T-cell (primary cell): Measurements from ENCODE around the gene DIS3L2. TPM values are rescaled to one million over a fixed set of nuclear protein-coding genes. Genes with fewer than 3 reads are reported as not detected.
"Not testable (repeated sequence)": the region's sequence is repeated elsewhere in the genome, so short reads cannot be mapped to it uniquely, and the experiment has no call there.

ENCODE experiments used
- ATAC-seq, 4 experiments: fragments of 200-7000 bp in 3 of 4; fragments of 150-1000 bp in 1 of 4; cut with Tn5 transposase; replicated peaks in 1 of 4; 1 replicate in 3 of 4; 2 replicates in 1 of 4; pipeline ENCODE4 v1.10.0; 2021; ENCODE audit warnings: moderate library complexity in 3 of 4, mild to moderate bottlenecking in 2 of 4, moderate number of reproducible peaks in 1 of 4
- CTCF ChIA-PET, 2 donors: fragments of 300-600 bp; sonication (Branson Sonifier 250); formaldehyde crosslinking; loops; one replicate each; lab custom pipeline; 2022; ENCODE audit warnings: antibody characterized with exemption in 2 of 2; lab: Charles Lee
- POLR2A ChIA-PET, 2 donors: fragments of 300-600 bp; sonication (Branson Sonifier 250); formaldehyde crosslinking; loops; one replicate each; lab custom pipeline; 2022; ENCODE audit warnings: antibody characterized with exemption in 2 of 2; lab: Charles Lee
- DNase-seq, 35 experiments: peaks; one replicate each; pipeline versions ENCODE4 v3.0.0 to v3.0.0-alpha.2; 2013 to 2023
- H3K27ac ChIP-seq: one replicate; pipeline ENCODE4 v1.5.1; 2013; ENCODE audit warnings: low read length
- H3K27me3 ChIP-seq, 2 experiments: replicated peaks in 1 of 2; 1 replicate in 1 of 2; 2 replicates in 1 of 2; pipeline versions ENCODE4 v1.6.1 to v1.7.0; 2013; ENCODE audit warnings: low read length in 1 of 2, mixed read lengths in 1 of 2; ENCODE audit not compliant: control insufficient read depth in 2 of 2, insufficient read depth in 2 of 2; ENCODE audit errors: extremely low read depth in 1 of 2
- H3K36me3 ChIP-seq, 2 donors: 1 replicate in 1 of 2; 2 replicates in 1 of 2; pipeline versions ENCODE4 v1.6.1 to v1.7.0; 2013; ENCODE audit warnings: low read length in 1 of 2; ENCODE audit not compliant: control insufficient read depth in 2 of 2, insufficient read depth in 1 of 2; ENCODE audit errors: extremely low read depth in 1 of 2
- H3K4me1 ChIP-seq, 2 experiments: 1 replicate in 1 of 2; 2 replicates in 1 of 2; pipeline versions ENCODE4 v1.6.1 to v1.7.0; 2013; ENCODE audit warnings: low read length in 2 of 2, mixed read lengths in 1 of 2; ENCODE audit not compliant: insufficient read depth in 2 of 2, control insufficient read depth in 1 of 2; ENCODE audit errors: extremely low read depth in 1 of 2
- H3K4me3 ChIP-seq, 2 donors: 1 replicate in 1 of 2; 2 replicates in 1 of 2; pipeline versions ENCODE4 v1.5.1 to v1.7.0; 2013; ENCODE audit warnings: mild to moderate bottlenecking in 2 of 2, low read length in 1 of 2, moderate library complexity in 1 of 2; ENCODE audit not compliant: control insufficient read depth in 1 of 2; ENCODE audit errors: extremely low read depth in 1 of 2
- H3K9me3 ChIP-seq: 2 replicates; pipeline ENCODE4 v1.7.0; 2013
- H3K27ac Mint-ChIP-seq, 2 donors: one replicate each; pipeline ENCODE4 v1.8.0; 2020 to 2021; ENCODE audit warnings: mild to moderate bottlenecking in 2 of 2, mixed read lengths in 2 of 2
- H3K27me3 Mint-ChIP-seq, 2 donors: one replicate each; pipeline ENCODE4 v1.8.0; 2021 to 2022; ENCODE audit warnings: mixed read lengths in 2 of 2
- H3K36me3 Mint-ChIP-seq: one replicate; pipeline ENCODE4 v1.8.0; 2021; ENCODE audit warnings: mixed read lengths
- H3K4me1 Mint-ChIP-seq, 3 donors: one replicate each; pipeline ENCODE4 v1.8.0; 2020 to 2022; ENCODE audit warnings: mixed read lengths in 3 of 3, mild to moderate bottlenecking in 1 of 3
- H3K4me3 Mint-ChIP-seq, 3 donors: one replicate each; pipeline ENCODE4 v1.8.0; 2020 to 2022; ENCODE audit warnings: mild to moderate bottlenecking in 3 of 3, mixed read lengths in 3 of 3, moderate library complexity in 3 of 3
- H3K9me3 Mint-ChIP-seq, 3 donors: one replicate each; pipeline ENCODE4 v1.8.0; 2020 to 2022; ENCODE audit warnings: mixed read lengths in 3 of 3
- WGBS: methylation state at CpG from one replicate; pipeline ENCODE4 v1.1.5; 2013; ENCODE audit warnings: missing lambda C conversion rate; ENCODE audit not compliant: insufficient coverage; 5-methylcytosine and 5-hydroxymethylcytosine counted together
- total RNA-seq, 35 experiments: library from RNA in 6 of 35; stranded (reverse) in 6 of 35; fragments of 120-200 nt in 1 of 35; gene quantifications; one replicate each; pipeline versions ENCODE4 v1.2.1 to v1.2.4 and lab custom pipeline; 2013 to 2026

Gene DIS3L2
- total RNA-seq, 5 donors from 2014 or later (not counting 1 experiment from before 2014, with no cell fraction given) = 55.0 to 70.9 (median 61.4) TPM

- H3K4me1 Mint-ChIP-seq = peaks cover 20 to 26% (median 24%) of the 10 kb centered on the region in 3 donors
- H3K27ac Mint-ChIP-seq = no peak overlapping the region
- ChIA-PET POLR2A (no interaction called here), CTCF (no interaction called here)
- no peaks in the 10 kb centered on the region for H3K4me1 ChIP-seq
- peaks cover 3 to 17% (median 7%) of the 10 kb centered on the region in 3 donors for H3K9me3 Mint-ChIP-seq
- no peaks in the 10 kb centered on the region for H3K27me3 Mint-ChIP-seq
- no peaks in the 10 kb centered on the region for H3K27me3 ChIP-seq
- no peak overlapping the region for H3K4me3 ChIP-seq
- H3K4me3 Mint-ChIP-seq = no peak overlapping the region
- H3K9me3 ChIP-seq = no peaks in the 10 kb centered on the region
- peaks cover 98% of the 10 kb centered on the region for H3K36me3 Mint-ChIP-seq
- ATAC-seq = no peak
- H3K36me3 ChIP-seq = peaks cover 0 to 18% of the 10 kb centered on the region in 2 donors
- no peak overlapping the region for H3K27ac ChIP-seq
- 92% methylated on average over 2 of the region's 2 CpGs for WGBS
- DNase-seq = no peak
Observed at GRCh38 chr2:232030229-232030628, 68.7 kb downstream of the DIS3L2 start.

- peaks cover 8 to 26% (median 14%) of the 10 kb centered on the region in 3 donors for H3K9me3 Mint-ChIP-seq
- POLR2A ChIA-PET, ATAC-seq, H3K9me3 ChIP-seq, H3K27ac ChIP-seq, H3K27me3 ChIP-seq, H3K27ac Mint-ChIP-seq, H3K4me3 Mint-ChIP-seq, CTCF ChIA-PET, H3K4me3 ChIP-seq, DNase-seq, H3K36me3 ChIP-seq, H3K27me3 Mint-ChIP-seq: not testable (repeated sequence)
- peaks cover 37 to 41% (median 37%) of the 10 kb centered on the region in 3 donors for H3K4me1 Mint-ChIP-seq
- peaks cover 88% of the 10 kb centered on the region for H3K36me3 Mint-ChIP-seq
- WGBS = 100% methylated on average over 1 of the region's 2 CpGs
- peaks cover 6 to 13% of the 10 kb centered on the region in 2 experiments for H3K4me1 ChIP-seq
Observed at GRCh38 chr2:232035292-232035691, 73.8 kb downstream of the DIS3L2 start.

- CTCF ChIA-PET, H3K4me3 Mint-ChIP-seq, H3K9me3 ChIP-seq, DNase-seq, POLR2A ChIA-PET, H3K27ac ChIP-seq, ATAC-seq, H3K4me3 ChIP-seq, H3K27ac Mint-ChIP-seq, H3K27me3 ChIP-seq, H3K27me3 Mint-ChIP-seq, H3K36me3 ChIP-seq: not testable (repeated sequence)
- Mint-ChIP-seq H3K4me1 (peaks cover 40 to 46% (median 45%) of the 10 kb centered on the region in 3 donors), H3K9me3 (peaks cover 8 to 26% (median 14%) of the 10 kb centered on the region in 3 donors), H3K36me3 (peaks cover 83% of the 10 kb centered on the region)
- H3K4me1 ChIP-seq = peaks cover 6 to 13% of the 10 kb centered on the region in 2 experiments
- 98% methylated on average over 3 of the region's 4 CpGs for WGBS
Observed at GRCh38 chr2:232036876-232037275, 75.4 kb downstream of the DIS3L2 start.

GRCh38 chr2:232038251-232038880 is 76.9 kb downstream of the DIS3L2 start:
- no CpG with 5 or more reads among the region's 1 CpG for WGBS
- ChIA-PET POLR2A (interaction anchor here in 1 of 2 donors (0.5 kb wide), 1 partner anchor 475 kb away, joined by 5 read pairs; no protein-coding TSS in a partner anchor), CTCF (no interaction called here)
- Histone ChIP-seq H3K36me3 (no peaks in the 10 kb centered on the region), H3K27ac (no peak overlapping the region), H3K9me3 (no peaks in the 10 kb centered on the region), H3K4me1 (peaks cover 6 to 13% of the 10 kb centered on the region in 2 experiments), H3K27me3 (no peaks in the 10 kb centered on the region), H3K4me3 (no peak overlapping the region)
- Mint-ChIP-seq H3K4me1 (peaks cover 32 to 35% (median 35%) of the 10 kb centered on the region in 3 donors), H3K27me3 (no peaks in the 10 kb centered on the region), H3K36me3 (peaks cover 77% of the 10 kb centered on the region), H3K9me3 (peaks cover 8 to 22% (median 14%) of the 10 kb centered on the region in 3 donors), H3K27ac (no peak overlapping the region), H3K4me3 (no peak overlapping the region)
- DNase-seq (no peak), ATAC-seq (peak in 1 of 4 experiments; percentile 36)

- no peak for DNase-seq
- CTCF ChIA-PET = no interaction called here
- no peak for ATAC-seq
- POLR2A ChIA-PET = interaction anchor here in 1 of 2 donors (0.5 kb wide), 1 partner anchor 475 kb away, joined by 5 read pairs; no protein-coding TSS in a partner anchor
- no peaks in the 10 kb centered on the region for H3K36me3 ChIP-seq
- no peak overlapping the region for H3K4me3 ChIP-seq
- H3K4me3 Mint-ChIP-seq = no peak overlapping the region
- H3K9me3 ChIP-seq = no peaks in the 10 kb centered on the region
- H3K4me1 Mint-ChIP-seq = peaks cover 31 to 35% (median 32%) of the 10 kb centered on the region in 3 donors
- H3K27me3 Mint-ChIP-seq = no peaks in the 10 kb centered on the region
- H3K9me3 Mint-ChIP-seq = peaks cover 8 to 21% (median 14%) of the 10 kb centered on the region in 3 donors
- no peak overlapping the region for H3K27ac Mint-ChIP-seq
- no peak overlapping the region for H3K27ac ChIP-seq
- WGBS = no CpG with 5 or more reads among the region's 7 CpGs
- peaks cover 6 to 13% of the 10 kb centered on the region in 2 experiments for H3K4me1 ChIP-seq
- peaks cover 75% of the 10 kb centered on the region for H3K36me3 Mint-ChIP-seq
- H3K27me3 ChIP-seq = no peaks in the 10 kb centered on the region
Observed at GRCh38 chr2:232038881-232039485, 77.5 kb downstream of the DIS3L2 start.

GRCh38 chr2:232042911-232043574 is 81.5 kb downstream of the DIS3L2 start:
- H3K36me3 ChIP-seq = no peaks in the 10 kb centered on the region
- Mint-ChIP-seq H3K4me1 (peaks cover 11 to 42% (median 12%) of the 10 kb centered on the region in 3 donors), H3K4me3 (no peak overlapping the region), H3K9me3 (peaks cover 0 to 3% (median 0%) of the 10 kb centered on the region in 3 donors), H3K36me3 (peaks cover 66% of the 10 kb centered on the region), H3K27me3 (no peaks in the 10 kb centered on the region), H3K27ac (no peak overlapping the region)
- peaks cover 5 to 6% of the 10 kb centered on the region in 2 experiments for H3K4me1 ChIP-seq
- no peak overlapping the region for H3K27ac ChIP-seq
- no peaks in the 10 kb centered on the region for H3K9me3 ChIP-seq
- H3K4me3 ChIP-seq = no peak overlapping the region
- DNase-seq (no peak), ATAC-seq (no peak)
- POLR2A ChIA-PET = no interaction called here
- WGBS = no CpG with 5 or more reads among the region's 2 CpGs
- CTCF ChIA-PET = interaction anchor here in 1 of 2 donors (0.6 to 0.7 kb wide), 2 partner anchors 52 to 980 kb away, joined by 3 read pairs; no protein-coding TSS in a partner anchor
- no peaks in the 10 kb centered on the region for H3K27me3 ChIP-seq
